Adrenal gland (tissue), 12 donors: ENCODE results near the gene PAPOLB. TPM values are rescaled to one million over a fixed set of nuclear protein-coding genes. Genes with fewer than 3 reads are reported as not detected.

ENCODE experiments used
- DNase-seq, 7 donors: peaks; one replicate each; pipeline ENCODE4 v3.0.0-alpha.2; 2019 to 2020
- H3K27ac ChIP-seq, 5 donors: fragments of 200-600 bp; sonication (generic) in 4 of 5; 1 replicate in 3 of 5; 2 replicates in 2 of 5; pipeline versions ENCODE4 v1.5.1 to v1.8.0; 2016 to 2020; ENCODE audit warnings: mild to moderate bottlenecking in 1 of 5
- H3K27me3 ChIP-seq: fragments of 200-600 bp; 2 replicates; pipeline ENCODE4 v1.8.0; 2021
- H3K36me3 ChIP-seq, 2 donors: fragments of 200-600 bp; replicated peaks in 1 of 2; 1 replicate in 1 of 2; 2 replicates in 1 of 2; pipeline versions ENCODE4 v1.5.1 to v1.8.0; 2018 to 2022
- H3K4me1 ChIP-seq, 2 donors: fragments of 200-600 bp; replicated peaks in 1 of 2; 1 replicate in 1 of 2; 2 replicates in 1 of 2; pipeline versions ENCODE4 v1.5.1 to v1.8.0; 2018 to 2021
- H3K4me3 ChIP-seq, 4 donors: fragments of 200-600 bp; sonication (generic) in 3 of 4; one replicate each; pipeline ENCODE4 v1.5.1; 2016 to 2018
- H3K9me3 ChIP-seq, 3 donors: fragments of 200-600 bp; sonication (generic) in 1 of 3; replicated peaks in 1 of 3; 1 replicate in 2 of 3; 2 replicates in 1 of 3; pipeline versions ENCODE4 v1.5.1 to v1.8.0; 2016 to 2021
- POLR2A ChIP-seq, 2 donors: fragments of 450-650 bp; IDR thresholded peaks; one replicate each; pipeline ENCODE4 v1.6.1; 2017; ENCODE audit warnings: antibody characterized with exemption in 2 of 2, mild to moderate bottlenecking in 2 of 2, moderate library complexity in 1 of 2
- WGBS, 4 donors: extraction: QIAGEN DNeasy Blood & Tissue Kit in 2 of 4; methylation state at CpG; one replicate each; pipeline versions ENCODE4 v1.1.5 to v1.1.7; 2013 to 2017; 5-methylcytosine and 5-hydroxymethylcytosine counted together
- intact Hi-C, 2 donors: fragments of 100-400 bp; cut with DNase I; formaldehyde crosslinking; loops; one replicate each; pipeline versions ENCODE4 v1.14.1 to v1.15.0; 2022 to 2023
- polyA plus RNA-seq, 3 donors: library from polyadenylated mRNA; stranded (reverse); fragments of 200-250 nt in 2 of 3; fragments of 350-450 nt in 1 of 3; fragmentation: Illumina TruSeq in 1 of 3; extraction: RNeasy Lipid Tissue Mini Kit (QIAGEN cat#74804) in 1 of 3; gene quantifications; one replicate each; pipeline ENCODE4 v1.2.3, GENCODE V29; 2013 to 2014
- total RNA-seq, 9 donors: library from RNA; depleted of rRNA in 4 of 9; stranded (reverse); fragments of >200 nt in 4 of 9; fragments of 120-200 nt in 1 of 9; fragmentation: NEBNext Ultra II Directional in 1 of 9; extraction: Animal tissue kit (Norgen Biotek cat#: 25700) in 1 of 9; gene quantifications; one replicate each; pipeline versions ENCODE4 v1.1.0 to v1.2.4, GENCODE V29; 2013 to 2023
- TF ChIP-seq, protein P1 (sequence below), 6 experiments: fragments of 450-650 bp in 4 of 6; fragments of 200-600 bp in 2 of 6; sonication (generic) in 1 of 6; IDR thresholded peaks; 1 replicate in 5 of 6; 2 replicates in 1 of 6; pipeline versions ENCODE4 v1.5.1 to v1.8.0; 2016 to 2021; ENCODE audit warnings: antibody characterized with exemption in 6 of 6, mild to moderate bottlenecking in 2 of 6, moderate library complexity in 1 of 6
- donor health status: healthy with polysubstance abuse.
- donor health status: Bipolar disorder and iron deficiency.
- donor health status: DM: yes; HTN: yes; CAD: no.
- donor health status: DM: no; HTN: no; CAD: no.
- donor health status: DM: no; HTN: no; CAD: no.
- donor health status: DM: yes; HTN: yes; CAD: no.

The PAPOLB gene
- total and polyA plus RNA-seq, 12 donors, result 0.04 to 0.11 (median 0.08) TPM; not detected in 9

DNA sequence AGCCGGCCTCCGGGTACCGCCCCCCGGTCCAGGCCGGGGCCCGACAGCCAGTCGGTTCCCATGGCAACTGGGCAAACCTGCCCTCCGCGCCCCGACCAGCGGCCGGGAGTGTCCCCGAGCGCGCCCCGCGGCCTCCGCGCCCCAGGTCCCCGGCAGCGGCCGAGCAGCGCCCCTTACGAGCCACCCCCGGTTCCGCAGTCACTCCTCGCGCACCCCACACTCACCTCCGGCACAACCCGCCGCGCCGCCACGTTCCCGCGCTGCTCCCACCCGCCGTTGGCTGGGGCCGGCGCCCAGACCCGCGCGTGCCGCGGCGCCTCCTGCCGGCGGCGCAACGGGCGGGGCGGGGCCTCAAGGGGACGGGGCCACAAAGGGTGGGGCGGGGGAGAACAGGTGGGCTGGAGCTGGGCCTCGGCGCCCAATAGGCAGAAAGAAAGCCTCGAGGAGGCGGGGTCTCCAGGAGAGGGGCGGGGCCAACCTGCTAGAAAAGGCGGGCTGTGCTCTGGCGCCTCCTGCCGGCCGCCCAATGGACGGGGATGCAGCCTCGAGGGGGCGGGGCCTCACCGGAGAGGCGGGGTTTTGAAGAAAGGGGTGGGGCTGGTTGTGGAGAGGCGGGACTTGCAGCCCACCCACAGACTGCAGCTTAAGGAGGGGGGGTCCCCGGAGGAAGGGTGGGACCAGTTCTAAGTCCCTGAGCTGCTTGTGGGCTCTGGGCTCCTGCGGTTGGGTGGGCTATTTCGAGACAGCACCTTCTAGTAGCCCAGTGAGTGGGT, 21.7 kb upstream of the PAPOLB start, which contains the start of gene RADIL:
Gene RADIL, minus strand, starts transcription at position 345 of the 773 bp plus-strand sequence. CDS start 5,577 bp downstream, outside the sequence.
- 0 to 25% (median 4%) methylated on average over 8 to 72 of the region's 72 CpGs for WGBS, 4 donors
- DNase-seq, result peak; percentile 70 to 94 (median 81)
- Histone ChIP-seq H3K27me3 (peaks cover 8% of the 10 kb centered on the region), H3K9me3 (no peaks in the 10 kb centered on the region), H3K4me1 (peaks cover 0 to 8% of the 10 kb centered on the region in 2 donors), H3K4me3 (peak within 1 kb of the TSS in 2 of 4 donors; percentile 15 to 51), H3K27ac (peak within 1 kb of the TSS in 2 of 5 donors; percentile 68 to 69), H3K36me3 (no peaks in the 10 kb centered on the region)
- intact Hi-C loops, result no loop called here
- TF ChIP-seq, protein P1, sequence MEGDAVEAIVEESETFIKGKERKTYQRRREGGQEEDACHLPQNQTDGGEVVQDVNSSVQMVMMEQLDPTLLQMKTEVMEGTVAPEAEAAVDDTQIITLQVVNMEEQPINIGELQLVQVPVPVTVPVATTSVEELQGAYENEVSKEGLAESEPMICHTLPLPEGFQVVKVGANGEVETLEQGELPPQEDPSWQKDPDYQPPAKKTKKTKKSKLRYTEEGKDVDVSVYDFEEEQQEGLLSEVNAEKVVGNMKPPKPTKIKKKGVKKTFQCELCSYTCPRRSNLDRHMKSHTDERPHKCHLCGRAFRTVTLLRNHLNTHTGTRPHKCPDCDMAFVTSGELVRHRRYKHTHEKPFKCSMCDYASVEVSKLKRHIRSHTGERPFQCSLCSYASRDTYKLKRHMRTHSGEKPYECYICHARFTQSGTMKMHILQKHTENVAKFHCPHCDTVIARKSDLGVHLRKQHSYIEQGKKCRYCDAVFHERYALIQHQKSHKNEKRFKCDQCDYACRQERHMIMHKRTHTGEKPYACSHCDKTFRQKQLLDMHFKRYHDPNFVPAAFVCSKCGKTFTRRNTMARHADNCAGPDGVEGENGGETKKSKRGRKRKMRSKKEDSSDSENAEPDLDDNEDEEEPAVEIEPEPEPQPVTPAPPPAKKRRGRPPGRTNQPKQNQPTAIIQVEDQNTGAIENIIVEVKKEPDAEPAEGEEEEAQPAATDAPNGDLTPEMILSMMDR (IDR thresholded peaks at IDR 0.05), result peak in 4 of 6 experiments; percentile 35 to 70 (median 62)
- TF ChIP-seq POLR2A (IDR thresholded peaks at IDR 0.05), result no peak

DNA sequence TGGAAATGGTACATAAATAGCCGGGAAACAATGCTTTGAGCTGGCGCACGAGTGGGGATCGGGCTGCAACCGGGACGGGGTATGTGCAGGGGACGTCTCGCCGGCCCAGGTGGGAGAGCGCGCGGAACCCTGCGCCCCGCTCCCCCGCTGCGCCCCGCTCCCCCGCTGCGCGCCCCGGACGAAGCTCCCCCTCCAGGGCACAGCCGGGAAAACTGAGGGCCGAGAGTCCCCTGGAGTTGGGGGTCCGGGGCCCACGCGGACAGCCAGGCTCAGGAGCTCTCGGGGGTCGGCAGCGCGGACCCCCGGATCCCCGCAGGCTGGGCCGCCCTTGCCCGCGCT, 21.2 kb upstream of the PAPOLB start:
- no peaks in the 10 kb centered on the region for H3K36me3 ChIP-seq
- intact Hi-C loops, result no loop called here
- H3K27ac ChIP-seq, result peak overlapping the region in 2 of 5 donors; percentile 68 to 69
- H3K9me3 ChIP-seq, result no peaks in the 10 kb centered on the region
- peak overlapping the region in 2 of 4 donors; percentile 15 to 51 for H3K4me3 ChIP-seq
- 5 to 11% (median 6%) methylated on average over 6 to 36 of the region's 36 CpGs for WGBS, 4 donors
- TF ChIP-seq, protein P1 (IDR thresholded peaks at IDR 0.05), result no peak
- TF ChIP-seq POLR2A (IDR thresholded peaks at IDR 0.05), result no peak
- H3K27me3 ChIP-seq, result peaks cover 8% of the 10 kb centered on the region
- H3K4me1 ChIP-seq, result peaks cover 0 to 8% of the 10 kb centered on the region in 2 donors
- DNase-seq, result no peak

DNA sequence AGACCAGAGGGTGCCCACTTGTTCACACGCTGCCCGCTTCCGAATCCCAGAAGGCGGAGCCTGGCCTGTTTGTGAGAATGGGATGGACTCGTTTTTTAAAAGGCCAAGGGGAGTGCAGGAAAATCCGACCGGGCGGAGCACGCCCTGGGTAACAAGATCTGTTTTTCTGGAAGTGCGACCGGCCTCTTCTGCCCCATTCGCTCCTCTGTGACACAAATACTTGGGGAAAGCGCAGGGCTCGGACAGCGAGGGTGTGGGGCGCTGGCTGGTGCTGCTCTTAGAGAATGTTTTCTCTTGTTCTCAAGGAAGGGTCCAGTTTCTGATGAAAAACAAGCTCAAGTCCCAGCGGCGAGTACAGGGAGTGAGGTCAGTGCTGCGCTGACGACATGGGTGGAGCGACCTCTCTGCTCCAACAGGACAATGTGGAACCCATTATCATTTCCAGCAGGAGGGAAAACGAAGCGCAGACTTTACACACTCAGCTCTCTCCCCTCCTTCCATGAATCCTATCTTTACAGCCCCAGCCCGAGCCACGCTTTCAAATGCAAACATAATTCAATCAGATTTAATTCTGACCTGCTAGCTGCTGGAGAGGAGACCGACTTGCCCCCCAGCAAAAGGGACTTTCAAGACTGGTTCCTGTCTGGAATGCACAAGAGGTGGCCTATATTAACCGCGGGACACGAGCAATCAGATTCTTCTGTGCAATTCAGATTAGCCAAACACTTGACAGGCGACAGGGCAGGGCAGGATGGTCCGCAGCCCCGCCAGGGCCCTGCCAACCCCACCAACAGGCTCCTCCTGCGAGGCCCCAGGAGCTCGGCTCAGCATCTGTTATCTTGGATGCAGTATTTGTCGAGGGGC, 20.6 kb upstream of the PAPOLB start:
- no peaks in the 10 kb centered on the region for H3K36me3 ChIP-seq
- intact Hi-C loops, result no loop called here
- peak overlapping the region in 2 of 5 donors; percentile 68 to 69 for H3K27ac ChIP-seq
- peak in 1 of 2 donors; percentile 6 for TF ChIP-seq POLR2A (IDR thresholded peaks at IDR 0.05)
- TF ChIP-seq, protein P1 (IDR thresholded peaks at IDR 0.05), result peak in 1 of 6 experiments; percentile 10
- peak overlapping the region in 2 of 4 donors; percentile 15 to 51 for H3K4me3 ChIP-seq
- H3K27me3 ChIP-seq, result peaks cover 8% of the 10 kb centered on the region
- peak in 4 of 7 donors; percentile 14 to 85 (median 44) for DNase-seq
- WGBS, 4 donors, result 40 to 63% (median 47%) methylated on average over 34 to 35 of the region's 35 CpGs
- H3K9me3 ChIP-seq, result no peaks in the 10 kb centered on the region
- H3K4me1 ChIP-seq, result peaks cover 0 to 8% of the 10 kb centered on the region in 2 donors

DNA sequence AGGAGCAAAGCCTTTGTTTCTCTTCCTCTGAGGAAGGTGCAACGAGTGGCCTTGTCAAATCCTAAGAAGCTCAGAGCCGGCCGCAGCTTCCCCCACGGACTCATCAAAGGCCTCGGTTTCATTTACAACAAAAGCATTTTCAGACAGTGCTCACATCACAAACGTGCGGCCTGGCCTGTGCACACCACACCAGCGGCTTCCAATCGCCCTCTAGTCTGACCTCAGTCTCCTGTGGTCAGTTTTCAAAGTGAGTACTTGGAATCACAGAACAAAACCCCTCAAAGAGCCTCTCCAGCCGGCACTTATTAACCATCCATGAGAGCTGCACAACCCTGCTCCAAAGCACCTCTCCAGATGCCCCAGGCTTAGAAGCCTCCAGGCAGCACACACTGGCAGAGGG, 18.4 kb upstream of the PAPOLB start:
- WGBS, 4 donors, result 67 to 82% (median 76%) methylated on average over 10 of the region's 10 CpGs
- intact Hi-C loops, result no loop called here

More for the DNA sequence above, 18.4 kb upstream of the PAPOLB start:
- Histone ChIP-seq H3K27me3 (peaks cover 8% of the 10 kb centered on the region), H3K4me3 (no peak overlapping the region), H3K9me3 (no peaks in the 10 kb centered on the region), H3K36me3 (no peaks in the 10 kb centered on the region), H3K27ac (no peak overlapping the region), H3K4me1 (peaks cover 0 to 8% of the 10 kb centered on the region in 2 donors)
- no peak for DNase-seq
- TF ChIP-seq POLR2A (IDR thresholded peaks at IDR 0.05), result no peak
- TF ChIP-seq, protein P1 (IDR thresholded peaks at IDR 0.05), result no peak
